IMR-90 (cell line): ENCODE results near the gene FAM163B. TPM values are rescaled to one million over a fixed set of nuclear protein-coding genes. Genes with fewer than 3 reads are reported as not detected.

Experiments
- ATAC-seq: fragments of 200-7000 bp; cut with Tn5 transposase; 2 replicates; pipeline ENCODE4 v1.9.1; 2020; ENCODE audit warnings: low read depth, mild to moderate bottlenecking, moderate library complexity
- BruUV-seq: library from RNA; stranded (reverse); fragments of 400-500 nt; replicated peaks from 2 replicates; lab custom pipeline; 2021; lab: Mats Ljungman, UMichigan
- CTCF ChIA-PET: fragments of 300-600 bp; formaldehyde crosslinking; extraction: SDS; loops from one replicate; lab custom pipeline; 2021; ENCODE audit warnings: antibody characterized with exemption; lab: Yijun Ruan, JAX
- POLR2A ChIA-PET: fragments of 300-600 bp; sonication (Branson Sonifier 250); formaldehyde crosslinking; loops from one replicate; lab custom pipeline; 2022; ENCODE audit warnings: antibody characterized with exemption; ENCODE audit not compliant: unreplicated experiment; lab: Charles Lee
- DNase-seq: peaks from one replicate; pipeline ENCODE4 v3.0.0; 2013
- H2AFZ ChIP-seq: replicated peaks from 2 replicates; pipeline ENCODE3; 2013; ENCODE audit warnings: low read length, mild to moderate bottlenecking; ENCODE audit not compliant: poor library complexity
- H2AK5ac ChIP-seq: 2 replicates; pipeline ENCODE4 v1.6.1; 2013; ENCODE audit warnings: low read depth, low read length, inconsistent platforms
- H2AK9ac ChIP-seq: replicated peaks from 2 replicates; pipeline ENCODE3; 2013; ENCODE audit warnings: mild to moderate bottlenecking, low read depth, low read length, moderate library complexity; ENCODE audit not compliant: poor library complexity
- H2BK120ac ChIP-seq: 2 replicates; pipeline ENCODE4 v1.6.1; 2013; ENCODE audit warnings: low read depth, low read length, inconsistent platforms
- H2BK15ac ChIP-seq: 3 replicates; pipeline ENCODE4 v1.6.1; 2013; ENCODE audit warnings: low read depth, low read length, inconsistent platforms
- H2BK20ac ChIP-seq: 2 replicates; pipeline ENCODE4 v1.6.1; 2013; ENCODE audit warnings: low read depth, mild to moderate bottlenecking, inconsistent platforms, low read length, moderate library complexity
- H2BK5ac ChIP-seq: 2 replicates; pipeline ENCODE4 v1.6.1; 2013; ENCODE audit warnings: mild to moderate bottlenecking, low read depth, low read length, inconsistent platforms; ENCODE audit not compliant: poor library complexity, severe bottlenecking
- H3K14ac ChIP-seq: replicated peaks from 2 replicates; pipeline ENCODE4 v1.6.1; 2013; ENCODE audit warnings: low read depth, low read length, inconsistent platforms
- H3K18ac ChIP-seq: 2 replicates; pipeline ENCODE4 v1.6.1; 2013; ENCODE audit warnings: low read depth, low read length, control low read depth
- H3K23ac ChIP-seq: 2 replicates; pipeline ENCODE4 v1.6.1; 2013; ENCODE audit warnings: low read depth, low read length, inconsistent platforms
- H3K27ac ChIP-seq: 2 replicates; pipeline ENCODE4 v1.5.1; 2013; ENCODE audit warnings: mild to moderate bottlenecking, control low read depth, low read length; ENCODE audit not compliant: insufficient read depth
- H3K27me3 ChIP-seq: 2 replicates; pipeline ENCODE4 v1.6.1; 2013; ENCODE audit warnings: low read length; ENCODE audit not compliant: control insufficient read depth, insufficient read depth
- H3K36me3 ChIP-seq: 2 replicates; pipeline ENCODE4 v1.6.1; 2013; ENCODE audit warnings: low read length, mixed read lengths; ENCODE audit not compliant: control insufficient read depth, insufficient read depth
- H3K4ac ChIP-seq: 2 replicates; pipeline ENCODE4 v1.6.1; 2013; ENCODE audit warnings: low read depth, low read length, inconsistent platforms
- H3K4me1 ChIP-seq: 2 replicates; pipeline ENCODE4 v1.6.1; 2013; ENCODE audit warnings: low read length, mixed read lengths; ENCODE audit not compliant: control insufficient read depth, insufficient read depth
- H3K4me2 ChIP-seq: 2 replicates; pipeline ENCODE4 v1.6.1; 2013; ENCODE audit warnings: low read depth, mild to moderate bottlenecking, control low read depth, low read length, moderate library complexity
- H3K4me3 ChIP-seq: 2 replicates; pipeline ENCODE4 v1.5.1; 2013; ENCODE audit warnings: low read depth, mild to moderate bottlenecking, control low read depth, low read length, moderate library complexity; ENCODE audit not compliant: insufficient read depth
- H3K56ac ChIP-seq: 2 replicates; pipeline ENCODE4 v1.6.1; 2013; ENCODE audit warnings: low read length, inconsistent platforms; ENCODE audit not compliant: insufficient read depth; ENCODE audit errors: extremely low read depth
- H3K79me1 ChIP-seq, 2 experiments: 2 replicates each; pipeline ENCODE4 v1.6.1; 2013; ENCODE audit warnings: low read length in 2 of 2, inconsistent platforms in 1 of 2, low read depth in 1 of 2
- H3K9ac ChIP-seq: 2 replicates; pipeline ENCODE4 v1.6.1; 2013; ENCODE audit warnings: low read depth, low read length, control low read depth
- H3K9me1 ChIP-seq: 2 replicates; pipeline ENCODE4 v1.6.1; 2013; ENCODE audit warnings: low read length, inconsistent platforms; ENCODE audit not compliant: insufficient read depth
- H3K9me3 ChIP-seq: 2 replicates; pipeline ENCODE4 v1.6.1; 2013; ENCODE audit warnings: low read length; ENCODE audit not compliant: control insufficient read depth, insufficient read depth
- H4K20me1 ChIP-seq: 2 replicates; pipeline ENCODE4 v1.6.1; 2013; ENCODE audit warnings: low read length, inconsistent platforms; ENCODE audit not compliant: insufficient read depth
- H4K5ac ChIP-seq: 2 replicates; pipeline ENCODE4 v1.6.1; 2013; ENCODE audit warnings: mild to moderate bottlenecking, low read depth, low read length, control low read depth
- H4K8ac ChIP-seq, 2 experiments: 2 replicates each; pipeline ENCODE4 v1.6.1; 2013; ENCODE audit warnings: low read depth in 2 of 2, low read length in 2 of 2, control low read depth in 1 of 2, inconsistent platforms in 1 of 2
- H4K91ac ChIP-seq: 2 replicates; pipeline ENCODE4 v1.6.1; 2013; ENCODE audit warnings: low read depth, low read length, inconsistent platforms; ENCODE audit not compliant: insufficient read depth
- BHLHE40 ChIP-seq: fragments of 150-350 bp; IDR thresholded peaks from 2 replicates; pipeline ENCODE4 v1.6.1; 2016; ENCODE audit warnings: mild to moderate bottlenecking, low read depth, low read length
- CEBPB ChIP-seq: IDR thresholded peaks from 2 replicates; pipeline ENCODE4 v1.6.1; 2012; ENCODE audit warnings: low read depth, low read length, improper control_type of control experiment
- CHD1 ChIP-seq: IDR thresholded peaks from 2 replicates; pipeline ENCODE4 v1.6.1; 2012; ENCODE audit warnings: low read depth, low read length, improper control_type of control experiment
- CTCF ChIP-seq: conservative IDR thresholded peaks from 2 replicates; pipeline ENCODE4 v1.5.1; 2012; ENCODE audit warnings: mild to moderate bottlenecking, low read depth, low read length, improper control_type of control experiment
- ELK1 ChIP-seq: fragments of 150-350 bp; IDR thresholded peaks from 2 replicates; pipeline ENCODE4 v1.6.1; 2016; ENCODE audit warnings: low read depth, mild to moderate bottlenecking, low read length, moderate library complexity, borderline replicate concordance
- FOS ChIP-seq: fragments of 150-350 bp; IDR thresholded peaks from 2 replicates; pipeline ENCODE4 v1.6.1; 2016; ENCODE audit warnings: low read depth, low read length
- MAFK ChIP-seq: IDR thresholded peaks from 2 replicates; pipeline ENCODE4 v1.6.1; 2012; ENCODE audit warnings: low read depth, low read length, improper control_type of control experiment
- MAZ ChIP-seq: IDR thresholded peaks from 2 replicates; pipeline ENCODE4 v1.6.1; 2012; ENCODE audit warnings: low read depth, mild to moderate bottlenecking, low read length, improper control_type of control experiment, moderate library complexity, borderline replicate concordance
- MXI1 ChIP-seq: IDR thresholded peaks from 2 replicates; pipeline ENCODE4 v1.6.1; 2012; ENCODE audit warnings: low read depth, mild to moderate bottlenecking, low read length, moderate library complexity, borderline replicate concordance
- NFE2L2 ChIP-seq: fragments of 150-350 bp; IDR thresholded peaks from 2 replicates; pipeline ENCODE4 v1.6.1; 2016; ENCODE audit warnings: low read depth, mild to moderate bottlenecking, low read length
- POLR2A ChIP-seq: IDR thresholded peaks from 2 replicates; pipeline ENCODE4 v1.6.1; 2012; ENCODE audit warnings: mild to moderate bottlenecking, low read depth, low read length
- RAD21 ChIP-seq: IDR thresholded peaks from 2 replicates; pipeline ENCODE4 v1.6.1; 2012; ENCODE audit warnings: low read length, improper control_type of control experiment
- RCOR1 ChIP-seq: IDR thresholded peaks from 2 replicates; pipeline ENCODE4 v1.6.1; 2012; ENCODE audit warnings: mild to moderate bottlenecking, low read length, improper control_type of control experiment; ENCODE audit not compliant: insufficient replicate concordance
- SMC3 ChIP-seq: fragments of 150-350 bp; IDR thresholded peaks from 2 replicates; pipeline ENCODE4 v1.6.1; 2016; ENCODE audit warnings: low read depth, mild to moderate bottlenecking, antibody characterized with exemption, low read length, moderate library complexity
- WGBS, 2 experiments: methylation state at CpG; one replicate each; pipeline versions ENCODE4 v1.1.5 to v1.1.7; 2013; ENCODE audit warnings: missing lambda C conversion rate in 2 of 2; ENCODE audit not compliant: insufficient read length in 1 of 2; ENCODE audit errors: extremely low coverage in 2 of 2; 5-methylcytosine and 5-hydroxymethylcytosine counted together
- dilution Hi-C: fragments of 300-500 bp; cut with HindIII; formaldehyde crosslinking; loops from one replicate; pipeline ENCODE4 v1.14.3; 2018; ENCODE audit warnings: low sequenced_read_pairs; ENCODE audit not compliant: unreplicated experiment
- in situ Hi-C: fragments of 300-500 bp; cut with MboI; formaldehyde crosslinking; loops from 3 replicates; pipeline ENCODE4 v1.14.3; 2019; ENCODE audit warnings: low sequenced_read_pairs, inconsistent platforms, mixed read lengths
- intact Hi-C: fragments of 100-400 bp; cut with micrococcal nuclease; formaldehyde crosslinking; loops from 2 replicates; pipeline ENCODE4 v1.10.0; 2022
- polyA plus RNA-seq, 3 experiments: library from polyadenylated mRNA; depleted of rRNA; stranded (reverse); fragments of >200 nt; gene quantifications; 2 replicates each; pipeline ENCODE4 v1.2.3, GENCODE V29; 2012; ENCODE audit warnings: low replicate concordance in 1 of 3
- total RNA-seq: library from RNA; depleted of rRNA; stranded (reverse); fragments of >200 nt; gene quantifications from 2 replicates; pipeline ENCODE4 v1.2.3, GENCODE V29; 2012

FAM163B gene
- total and polyA plus RNA-seq, 2 of the 4 experiments (the other 2 are of a cell fraction): not detected

DNA sequence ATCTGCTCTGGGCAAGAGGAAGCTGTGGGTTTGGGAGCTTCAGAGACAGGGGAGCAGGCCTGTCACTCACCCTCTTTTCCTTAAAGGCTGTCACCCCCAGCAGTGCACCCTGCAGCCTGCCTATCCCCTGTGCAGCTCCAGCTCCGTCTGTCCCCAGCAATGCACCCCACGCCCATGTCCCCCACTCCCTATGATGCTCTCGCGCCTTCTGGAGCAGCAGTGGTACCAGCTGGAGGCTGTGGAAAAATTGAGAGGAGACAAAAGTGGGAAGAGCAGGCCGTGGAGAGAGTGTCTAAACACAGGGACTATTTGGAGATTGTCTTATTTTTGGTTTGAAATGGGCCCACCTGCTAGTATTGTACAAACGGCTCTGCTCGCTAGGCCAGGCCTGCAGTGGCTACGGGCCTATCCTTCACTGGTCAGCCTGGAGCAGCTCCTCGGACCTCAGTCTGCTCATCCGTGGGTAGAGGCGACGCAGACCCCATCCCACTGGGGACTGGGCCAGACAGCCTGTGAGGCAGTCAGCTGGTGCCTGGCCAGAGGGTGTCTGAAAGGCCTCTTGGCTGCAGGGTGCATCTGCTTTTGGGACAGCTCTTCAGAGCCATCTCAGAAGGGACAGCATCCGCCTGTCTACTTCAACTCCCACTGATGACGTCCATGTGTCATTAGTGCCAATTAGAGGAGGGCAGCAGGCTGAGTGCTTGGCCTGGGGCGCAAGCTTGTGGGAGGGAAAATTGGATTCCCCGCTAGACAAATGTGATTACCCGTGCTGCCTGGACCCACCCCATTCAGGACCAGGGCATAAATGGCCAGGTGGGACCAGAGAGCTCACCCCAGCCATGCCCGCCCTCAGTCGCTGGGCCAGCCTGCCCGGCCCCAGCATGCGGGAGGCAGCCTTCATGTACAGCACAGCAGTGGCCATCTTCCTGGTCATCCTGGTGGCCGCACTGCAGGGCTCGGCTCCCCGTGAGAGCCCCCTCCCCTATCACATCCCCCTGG, 26.6 kb upstream of the FAM163B start, which contains the start of gene DBH:
TSS of gene DBH (plus strand) at position 831 of the 999 bp plus-strand sequence. CDS start at position 840, 9 bp downstream.
- DNase-seq: no peak
- Histone ChIP-seq H4K5ac (no peak within 1 kb of the TSS), H3K4ac (no peak within 1 kb of the TSS), H2AK9ac (no peak within 1 kb of the TSS), H3K27me3 (peaks cover 72% of the 10 kb centered on the region), H2AK5ac (no peak within 1 kb of the TSS), H3K56ac (no peak within 1 kb of the TSS), H2BK20ac (no peak within 1 kb of the TSS), H3K9ac (no peak within 1 kb of the TSS), H3K27ac (no peak within 1 kb of the TSS), H3K9me3 (no peaks in the 10 kb centered on the region), H3K79me1 (no peaks in the 10 kb centered on the region), H3K36me3 (no peaks in the 10 kb centered on the region), H4K20me1 (no peaks in the 10 kb centered on the region), H3K23ac (no peak within 1 kb of the TSS), H3K14ac (no peak within 1 kb of the TSS), H3K4me3 (no peak within 1 kb of the TSS), H4K8ac (no peak within 1 kb of the TSS), H3K18ac (no peak within 1 kb of the TSS), H4K91ac (no peak within 1 kb of the TSS), H2BK15ac (no peak within 1 kb of the TSS), H3K4me1 (no peaks in the 10 kb centered on the region), H3K4me2 (no peak within 1 kb of the TSS), H3K9me1 (no peaks in the 10 kb centered on the region), H2AFZ (no peak within 1 kb of the TSS), H2BK120ac (no peak within 1 kb of the TSS), H2BK5ac (no peak within 1 kb of the TSS)
- 67% methylated on average over 9 of the region's 24 CpGs; no CpG with 5 or more reads in 1 of the 2 experiments for WGBS, 2 experiments
- BruUV-seq: no TSS peak
- ChIA-PET POLR2A (no interaction called here), CTCF (no interaction called here)
- dilution Hi-C loops (no loop called here), intact Hi-C loops (no loop called here), in situ Hi-C loops (no loop called here)
- ATAC-seq: no peak
- no peak for TF ChIP-seq POLR2A
- TF ChIP-seq MXI1: no peak
- no peak for TF ChIP-seq SMC3
- TF ChIP-seq FOS: no peak
- TF ChIP-seq CHD1: no peak
- TF ChIP-seq CEBPB: no peak
- TF ChIP-seq ELK1: no peak
- no peak for TF ChIP-seq CTCF
- no peak for TF ChIP-seq MAFK
- TF ChIP-seq RAD21: no peak
- TF ChIP-seq RCOR1: no peak
- TF ChIP-seq NFE2L2: no peak
- no peak for TF ChIP-seq BHLHE40
- no peak for TF ChIP-seq MAZ
